Progenitor cell of endocrine pancreas (in vitro differentiated cells): Measurements from ENCODE around the gene FAM83E. TPM values are rescaled to one million over a fixed set of nuclear protein-coding genes. Genes with fewer than 3 reads are reported as not detected.

ENCODE experiments used
- DNase-seq: peaks from one replicate; pipeline ENCODE4 v3.0.0; 2021; ENCODE audit warnings: low spot score; ENCODE audit not compliant: unreplicated experiment
- H3K27ac Mint-ChIP-seq: 2 replicates; pipeline ENCODE4 v1.8.0; 2021; ENCODE audit warnings: mild to moderate bottlenecking, moderate library complexity, mixed read lengths
- H3K27me3 Mint-ChIP-seq: 2 replicates; pipeline ENCODE4 v1.8.0; 2021; ENCODE audit warnings: mixed read lengths
- H3K36me3 Mint-ChIP-seq: 2 replicates; pipeline ENCODE4 v1.8.0; 2022; ENCODE audit warnings: mixed read lengths; ENCODE audit not compliant: insufficient read depth
- H3K4me1 Mint-ChIP-seq: 2 replicates; pipeline ENCODE4 v1.8.0; 2021; ENCODE audit warnings: low read depth, mixed read lengths
- H3K4me3 Mint-ChIP-seq: 2 replicates; pipeline ENCODE4 v1.8.0; 2021; ENCODE audit warnings: low read depth, mild to moderate bottlenecking, moderate library complexity, mixed read lengths
- H3K9me3 Mint-ChIP-seq: 2 replicates; pipeline ENCODE4 v1.8.0; 2021; ENCODE audit warnings: low read depth, mixed read lengths
- total RNA-seq: library from RNA; stranded (reverse); gene quantifications from 2 replicates; pipeline ENCODE4 v1.2.1, GENCODE V29; 2021
- TF ChIP-seq, protein P1 (sequence below): fragments of 200-600 bp; sonication (generic); IDR thresholded peaks from one replicate; pipeline ENCODE4 v1.5.0; 2021; ENCODE audit warnings: antibody characterized with exemption, mild to moderate bottlenecking; ENCODE audit not compliant: unreplicated experiment

The FAM83E gene
- total RNA-seq, 1 donor from 2014 or later = 4.3 TPM

DNA sequence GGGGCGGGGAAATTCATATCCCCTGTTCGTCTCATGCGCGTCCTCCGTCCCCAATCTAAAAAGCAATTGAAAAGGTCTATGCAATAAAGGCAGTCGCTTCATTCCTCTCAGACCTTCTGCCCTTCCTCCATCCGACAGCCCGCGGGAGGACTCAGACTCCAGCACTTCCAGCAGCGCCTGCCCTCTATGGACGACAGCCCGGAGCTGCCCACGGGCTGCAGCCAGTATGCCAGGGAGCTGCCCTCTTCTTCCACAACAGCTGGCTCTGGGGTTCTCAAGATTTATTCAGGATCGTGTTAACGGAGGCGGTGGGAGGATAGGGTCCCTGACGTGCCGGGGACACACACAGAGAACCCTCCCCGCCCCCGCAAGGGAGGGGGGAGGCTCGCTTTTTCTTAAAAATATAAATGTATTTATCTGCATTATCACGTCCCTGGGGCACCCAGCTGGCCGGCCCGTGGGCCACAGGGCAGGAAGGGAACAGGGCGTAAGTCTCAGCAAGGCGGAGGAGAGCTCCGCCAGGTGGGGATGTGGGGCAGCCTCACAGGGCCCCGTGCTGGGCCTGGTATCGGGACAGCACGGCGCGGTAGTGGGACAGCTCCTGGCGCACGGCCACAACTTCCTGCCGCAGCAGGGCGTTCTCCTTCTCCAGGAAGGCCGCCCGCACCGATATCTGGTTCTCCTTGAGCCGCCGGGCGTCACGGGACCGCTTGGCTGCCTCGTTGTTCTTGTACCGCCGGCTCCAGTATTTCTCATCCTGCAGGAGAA is 15.6 kb upstream of the FAM83E start:
- TF ChIP-seq, protein P1, sequence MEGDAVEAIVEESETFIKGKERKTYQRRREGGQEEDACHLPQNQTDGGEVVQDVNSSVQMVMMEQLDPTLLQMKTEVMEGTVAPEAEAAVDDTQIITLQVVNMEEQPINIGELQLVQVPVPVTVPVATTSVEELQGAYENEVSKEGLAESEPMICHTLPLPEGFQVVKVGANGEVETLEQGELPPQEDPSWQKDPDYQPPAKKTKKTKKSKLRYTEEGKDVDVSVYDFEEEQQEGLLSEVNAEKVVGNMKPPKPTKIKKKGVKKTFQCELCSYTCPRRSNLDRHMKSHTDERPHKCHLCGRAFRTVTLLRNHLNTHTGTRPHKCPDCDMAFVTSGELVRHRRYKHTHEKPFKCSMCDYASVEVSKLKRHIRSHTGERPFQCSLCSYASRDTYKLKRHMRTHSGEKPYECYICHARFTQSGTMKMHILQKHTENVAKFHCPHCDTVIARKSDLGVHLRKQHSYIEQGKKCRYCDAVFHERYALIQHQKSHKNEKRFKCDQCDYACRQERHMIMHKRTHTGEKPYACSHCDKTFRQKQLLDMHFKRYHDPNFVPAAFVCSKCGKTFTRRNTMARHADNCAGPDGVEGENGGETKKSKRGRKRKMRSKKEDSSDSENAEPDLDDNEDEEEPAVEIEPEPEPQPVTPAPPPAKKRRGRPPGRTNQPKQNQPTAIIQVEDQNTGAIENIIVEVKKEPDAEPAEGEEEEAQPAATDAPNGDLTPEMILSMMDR = peak; percentile 23
- peaks cover 20% of the 10 kb centered on the region for H3K4me1 Mint-ChIP-seq
- H3K36me3 Mint-ChIP-seq = peaks cover 4% of the 10 kb centered on the region
- peak overlapping the region; percentile 48 for H3K4me3 Mint-ChIP-seq
- no peak for DNase-seq
- no peaks in the 10 kb centered on the region for H3K27me3 Mint-ChIP-seq
- no peaks in the 10 kb centered on the region for H3K9me3 Mint-ChIP-seq
- H3K27ac Mint-ChIP-seq = peak overlapping the region; percentile 93

DNA sequence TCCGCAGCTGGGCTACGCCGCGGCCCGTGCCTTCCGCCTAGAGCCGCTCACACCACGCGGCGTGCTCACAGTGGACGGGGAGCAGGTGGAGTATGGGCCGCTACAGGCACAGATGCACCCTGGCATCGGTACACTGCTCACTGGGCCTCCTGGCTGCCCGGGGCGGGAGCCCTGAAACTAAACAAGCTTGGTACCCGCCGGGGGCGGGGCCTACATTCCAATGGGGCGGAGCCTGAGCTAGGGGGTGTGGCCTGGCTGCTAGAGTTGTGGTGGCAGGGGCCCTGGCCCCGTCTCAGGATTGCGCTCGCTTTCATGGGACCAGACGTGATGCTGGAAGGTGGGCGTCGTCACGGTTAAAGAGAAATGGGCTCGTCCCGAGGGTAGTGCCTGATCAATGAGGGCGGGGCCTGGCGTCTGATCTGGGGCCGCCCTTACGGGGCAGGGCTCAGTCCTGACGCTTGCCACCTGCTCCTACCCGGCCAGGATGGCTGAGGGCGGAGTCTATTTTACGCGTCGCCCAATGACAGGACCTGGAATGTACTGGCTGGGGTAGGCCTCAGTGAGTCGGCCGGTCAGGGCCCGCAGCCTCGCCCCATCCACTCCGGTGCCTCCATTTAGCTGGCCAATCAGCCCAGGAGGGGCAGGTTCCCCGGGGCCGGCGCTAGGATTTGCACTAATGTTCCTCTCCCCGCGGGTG is 14.9 kb upstream of the FAM83E start:
- Mint-ChIP-seq H3K9me3 (no peaks in the 10 kb centered on the region), H3K4me1 (peaks cover 25% of the 10 kb centered on the region), H3K27ac (peak overlapping the region; percentile 93), H3K36me3 (peaks cover 4% of the 10 kb centered on the region), H3K27me3 (no peaks in the 10 kb centered on the region), H3K4me3 (peak overlapping the region; percentile 48)
- TF ChIP-seq, protein P1 = no peak
- no peak for DNase-seq

DNA sequence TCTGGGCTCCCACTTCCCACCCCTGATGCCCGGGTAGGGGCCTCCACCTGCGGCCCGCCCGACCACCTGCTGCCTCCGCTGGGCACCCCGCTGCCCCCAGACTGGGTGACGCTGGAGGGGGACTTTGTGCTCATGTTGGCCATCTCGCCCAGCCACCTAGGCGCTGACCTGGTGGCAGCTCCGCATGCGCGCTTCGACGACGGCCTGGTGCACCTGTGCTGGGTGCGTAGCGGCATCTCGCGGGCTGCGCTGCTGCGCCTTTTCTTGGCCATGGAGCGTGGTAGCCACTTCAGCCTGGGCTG is 14.4 kb upstream of the FAM83E start:
- H3K9me3 Mint-ChIP-seq = no peaks in the 10 kb centered on the region
- TF ChIP-seq, protein P1 = no peak
- no peaks in the 10 kb centered on the region for H3K27me3 Mint-ChIP-seq
- H3K36me3 Mint-ChIP-seq = peaks cover 4% of the 10 kb centered on the region
- H3K4me1 Mint-ChIP-seq = peaks cover 23% of the 10 kb centered on the region
- no peak overlapping the region for H3K4me3 Mint-ChIP-seq
- no peak overlapping the region for H3K27ac Mint-ChIP-seq
- DNase-seq = no peak

DNA sequence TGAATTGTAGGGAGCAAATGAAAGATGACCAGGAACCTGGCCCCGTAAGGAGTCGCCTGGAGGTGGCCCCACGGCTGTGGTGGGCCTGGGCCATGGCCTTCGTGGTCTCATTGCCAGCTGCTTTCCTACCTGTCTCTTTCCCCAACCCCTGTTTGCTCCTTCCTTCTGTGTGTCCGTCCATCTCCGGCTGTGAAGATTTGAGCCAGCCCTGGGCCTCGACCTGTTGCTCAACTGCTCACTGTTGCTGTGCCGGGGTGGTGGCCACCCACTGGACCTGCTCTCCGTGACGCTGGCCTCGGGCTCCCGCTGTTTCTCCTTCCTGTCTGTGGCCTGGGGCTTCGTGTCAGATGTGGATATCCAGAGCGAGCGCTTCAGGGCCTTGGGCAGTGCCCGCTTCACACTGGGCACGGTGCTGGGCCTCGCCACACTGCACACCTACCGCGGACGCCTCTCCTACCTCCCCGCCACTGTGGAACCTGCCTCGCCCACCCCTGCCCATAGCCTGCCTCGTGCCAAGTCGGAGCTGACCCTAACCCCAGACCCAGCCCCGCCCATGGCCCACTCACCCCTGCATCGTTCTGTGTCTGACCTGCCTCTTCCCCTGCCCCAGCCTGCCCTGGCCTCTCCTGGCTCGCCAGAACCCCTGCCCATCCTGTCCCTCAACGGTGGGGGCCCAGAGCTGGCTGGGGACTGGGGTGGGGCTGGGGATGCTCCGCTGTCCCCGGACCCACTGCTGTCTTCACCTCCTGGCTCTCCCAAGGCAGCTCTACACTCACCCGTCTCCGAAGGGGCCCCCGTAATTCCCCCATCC is 13.8 kb upstream of the FAM83E start:
- Mint-ChIP-seq H3K36me3 (peaks cover 4% of the 10 kb centered on the region), H3K4me3 (no peak overlapping the region), H3K4me1 (peaks cover 23% of the 10 kb centered on the region), H3K27me3 (no peaks in the 10 kb centered on the region), H3K9me3 (no peaks in the 10 kb centered on the region), H3K27ac (no peak overlapping the region)
- TF ChIP-seq, protein P1 = no peak
- DNase-seq = no peak

DNA sequence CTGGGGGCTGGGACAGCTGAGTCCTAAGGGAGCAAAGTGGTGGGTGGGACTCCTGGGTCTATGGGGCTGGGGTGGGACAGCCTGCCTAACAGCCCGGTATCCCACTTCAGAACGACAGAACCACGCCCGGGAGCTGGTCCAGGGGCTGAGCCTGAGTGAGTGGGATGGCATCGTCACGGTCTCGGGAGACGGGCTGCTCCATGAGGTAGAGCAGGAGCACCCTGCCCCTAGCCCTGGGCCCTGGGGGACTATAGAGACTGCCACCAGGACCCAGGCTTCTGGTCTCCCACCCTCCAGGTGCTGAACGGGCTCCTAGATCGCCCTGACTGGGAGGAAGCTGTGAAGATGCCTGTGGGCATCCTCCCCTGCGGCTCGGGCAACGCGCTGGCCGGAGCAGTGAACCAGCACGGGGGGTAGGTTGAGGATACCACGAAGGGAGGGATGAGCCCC is 13.0 kb upstream of the FAM83E start:
- no peak overlapping the region for H3K4me3 Mint-ChIP-seq
- H3K4me1 Mint-ChIP-seq = peaks cover 25% of the 10 kb centered on the region
- TF ChIP-seq, protein P1 = no peak
- no peak overlapping the region for H3K27ac Mint-ChIP-seq
- peaks cover 4% of the 10 kb centered on the region for H3K36me3 Mint-ChIP-seq
- no peaks in the 10 kb centered on the region for H3K27me3 Mint-ChIP-seq
- H3K9me3 Mint-ChIP-seq = no peaks in the 10 kb centered on the region
- no peak for DNase-seq
